Immature natural killer cell (primary cell): ENCODE measurements around the gene RAI14. TPM values are rescaled to one million over a fixed set of nuclear protein-coding genes. Genes with fewer than 3 reads are reported as not detected.
"Not testable (repeated sequence)": the region's sequence is repeated elsewhere in the genome, so short reads cannot be mapped to it uniquely, and the experiment has no call there.

ENCODE experiments used
- DNase-seq, 3 donors: peaks; one replicate each; pipeline ENCODE4 v3.0.0; 2022; ENCODE audit warnings: mixed read lengths in 1 of 3
- H3K27ac Mint-ChIP-seq, 6 donors: one replicate each; pipeline ENCODE4 v1.8.0; 2020; ENCODE audit warnings: mixed read lengths in 6 of 6, mild to moderate bottlenecking in 5 of 6, inconsistent platforms in 4 of 6, moderate library complexity in 3 of 6
- H3K27me3 Mint-ChIP-seq, 3 donors: one replicate each; pipeline ENCODE4 v1.8.0; 2020 to 2021; ENCODE audit warnings: low read depth in 3 of 3, mild to moderate bottlenecking in 3 of 3, mixed read lengths in 3 of 3, moderate library complexity in 3 of 3, inconsistent platforms in 1 of 3
- H3K36me3 Mint-ChIP-seq, 3 donors: one replicate each; pipeline ENCODE4 v1.8.0; 2020; ENCODE audit warnings: mixed read lengths in 3 of 3, inconsistent platforms in 2 of 3, mild to moderate bottlenecking in 2 of 3
- H3K4me1 Mint-ChIP-seq, 2 donors: one replicate each; pipeline ENCODE4 v1.8.0; 2020; ENCODE audit warnings: inconsistent platforms in 2 of 2, mild to moderate bottlenecking in 2 of 2, mixed read lengths in 2 of 2, moderate library complexity in 1 of 2
- H3K4me3 Mint-ChIP-seq, 5 donors: one replicate each; pipeline ENCODE4 v1.8.0; 2020; ENCODE audit warnings: mild to moderate bottlenecking in 5 of 5, mixed read lengths in 5 of 5, inconsistent platforms in 3 of 5, moderate library complexity in 3 of 5
- H3K9me3 Mint-ChIP-seq, 6 donors: one replicate each; pipeline ENCODE4 v1.8.0; 2020; ENCODE audit warnings: mild to moderate bottlenecking in 6 of 6, mixed read lengths in 6 of 6, inconsistent platforms in 4 of 6, moderate library complexity in 3 of 6
- polyA plus RNA-seq, 3 donors: library from polyadenylated mRNA; unstranded; fragments of 300-500 nt; fragmentation: Illumina TruSeq; gene quantifications; one replicate each; pipeline ENCODE4 v1.2.3, GENCODE V29; 2021

The RAI14 gene
- polyA plus RNA-seq, 3 donors from 2014 or later: 0.97 to 6.6 TPM; not detected in 1

- no peak overlapping the region for H3K27ac Mint-ChIP-seq
- H3K4me1 Mint-ChIP-seq: no peaks in the 10 kb centered on the region
- no peak for DNase-seq
- peaks cover 0 to 6% (median 0%) of the 10 kb centered on the region in 6 donors for H3K9me3 Mint-ChIP-seq
- no peaks in the 10 kb centered on the region for H3K36me3 Mint-ChIP-seq
- H3K4me3 Mint-ChIP-seq: no peak overlapping the region
- peaks cover 0 to 10% (median 4%) of the 10 kb centered on the region in 3 donors for H3K27me3 Mint-ChIP-seq
Measured at GRCh38 chr5:34774139-34774538, 118.0 kb downstream of the RAI14 start.

- H3K27me3 Mint-ChIP-seq: peaks cover 0 to 10% (median 4%) of the 10 kb centered on the region in 3 donors
- not testable (repeated sequence) for H3K4me3 Mint-ChIP-seq, H3K36me3 Mint-ChIP-seq, DNase-seq, H3K4me1 Mint-ChIP-seq, H3K9me3 Mint-ChIP-seq, H3K27ac Mint-ChIP-seq
Measured at GRCh38 chr5:34774678-34775077, 118.5 kb downstream of the RAI14 start.

- peaks cover 0 to 8% (median 4%) of the 10 kb centered on the region in 3 donors for H3K27me3 Mint-ChIP-seq
- no peak for DNase-seq
- no peaks in the 10 kb centered on the region for H3K36me3 Mint-ChIP-seq
- no peak overlapping the region for H3K27ac Mint-ChIP-seq
- no peaks in the 10 kb centered on the region for H3K4me1 Mint-ChIP-seq
- H3K9me3 Mint-ChIP-seq: peaks cover 0 to 8% (median under 1%) of the 10 kb centered on the region in 6 donors
- H3K4me3 Mint-ChIP-seq: no peak overlapping the region
Measured at GRCh38 chr5:34775886-34776285, 119.8 kb downstream of the RAI14 start.

GRCh38 chr5:34778091-34778850 is 122.1 kb downstream of the RAI14 start:
- no peak overlapping the region for H3K4me3 Mint-ChIP-seq
- no peaks in the 10 kb centered on the region for H3K36me3 Mint-ChIP-seq
- no peak for DNase-seq
- H3K4me1 Mint-ChIP-seq: no peaks in the 10 kb centered on the region
- H3K27ac Mint-ChIP-seq: no peak overlapping the region
- peaks cover 0 to 8% (median 3%) of the 10 kb centered on the region in 3 donors for H3K27me3 Mint-ChIP-seq
- H3K9me3 Mint-ChIP-seq: peaks cover 0 to 15% (median 9%) of the 10 kb centered on the region in 6 donors

GRCh38 chr5:34783892-34784291 is 127.8 kb downstream of the RAI14 start:
- H3K9me3 Mint-ChIP-seq: peaks cover 0 to 13% (median 8%) of the 10 kb centered on the region in 6 donors
- not testable (repeated sequence) for H3K27ac Mint-ChIP-seq, H3K4me1 Mint-ChIP-seq, H3K4me3 Mint-ChIP-seq, DNase-seq, H3K27me3 Mint-ChIP-seq, H3K36me3 Mint-ChIP-seq

GRCh38 chr5:34787035-34787434 is 130.9 kb downstream of the RAI14 start:
- Mint-ChIP-seq H3K4me1 (no peaks in the 10 kb centered on the region), H3K4me3 (no peak overlapping the region), H3K27me3 (peaks cover 0 to 3% (median 1%) of the 10 kb centered on the region in 3 donors), H3K27ac (no peak overlapping the region), H3K9me3 (peaks cover 0 to 6% (median 2%) of the 10 kb centered on the region in 6 donors), H3K36me3 (no peaks in the 10 kb centered on the region)
- DNase-seq: no peak

- Mint-ChIP-seq H3K27ac (no peak overlapping the region), H3K4me3 (no peak overlapping the region), H3K9me3 (peaks cover 0 to 4% (median 0%) of the 10 kb centered on the region in 6 donors), H3K36me3 (no peaks in the 10 kb centered on the region), H3K4me1 (no peaks in the 10 kb centered on the region), H3K27me3 (peaks cover 0 to 3% (median 0%) of the 10 kb centered on the region in 3 donors)
- DNase-seq: no peak
Measured at GRCh38 chr5:34789021-34789531, 132.9 kb downstream of the RAI14 start.

- Mint-ChIP-seq H3K27ac (no peak overlapping the region), H3K27me3 (peaks cover 0 to 3% (median 0%) of the 10 kb centered on the region in 3 donors), H3K4me3 (no peak overlapping the region), H3K4me1 (no peaks in the 10 kb centered on the region), H3K9me3 (peaks cover 0 to 4% (median 0%) of the 10 kb centered on the region in 6 donors), H3K36me3 (no peaks in the 10 kb centered on the region)
- DNase-seq: no peak
Measured at GRCh38 chr5:34789639-34790038, 133.5 kb downstream of the RAI14 start.

- H3K9me3 Mint-ChIP-seq: peaks cover 0 to 4% (median 0%) of the 10 kb centered on the region in 6 donors
- H3K4me3 Mint-ChIP-seq: no peak overlapping the region
- no peak for DNase-seq
- H3K36me3 Mint-ChIP-seq: no peaks in the 10 kb centered on the region
- no peak overlapping the region for H3K27ac Mint-ChIP-seq
- peaks cover 0 to 3% (median 0%) of the 10 kb centered on the region in 3 donors for H3K27me3 Mint-ChIP-seq
- no peaks in the 10 kb centered on the region for H3K4me1 Mint-ChIP-seq
Measured at GRCh38 chr5:34790069-34790468, 133.9 kb downstream of the RAI14 start.

GRCh38 chr5:34791761-34792244 is 135.7 kb downstream of the RAI14 start:
- Mint-ChIP-seq H3K27ac (no peak overlapping the region), H3K27me3 (peaks cover 0 to 3% (median 0%) of the 10 kb centered on the region in 3 donors), H3K9me3 (peaks cover 0 to 2% (median 0%) of the 10 kb centered on the region in 6 donors), H3K36me3 (no peaks in the 10 kb centered on the region), H3K4me3 (no peak overlapping the region), H3K4me1 (no peaks in the 10 kb centered on the region)
- no peak for DNase-seq

- Mint-ChIP-seq H3K36me3 (no peaks in the 10 kb centered on the region), H3K27ac (no peak overlapping the region), H3K9me3 (peaks cover 0 to 1% (median 0%) of the 10 kb centered on the region in 6 donors), H3K4me1 (no peaks in the 10 kb centered on the region), H3K4me3 (no peak overlapping the region), H3K27me3 (peaks cover 0 to 3% (median 2%) of the 10 kb centered on the region in 3 donors)
- no peak for DNase-seq
Measured at GRCh38 chr5:34802834-34803563, 146.9 kb downstream of the RAI14 start.

GRCh38 chr5:34803974-34804732 is 148.0 kb downstream of the RAI14 start:
- Mint-ChIP-seq H3K36me3 (no peaks in the 10 kb centered on the region), H3K4me1 (no peaks in the 10 kb centered on the region), H3K9me3 (peaks cover 0 to 1% (median 0%) of the 10 kb centered on the region in 6 donors), H3K27me3 (peaks cover 0 to 3% (median 2%) of the 10 kb centered on the region in 3 donors), H3K4me3 (no peak overlapping the region), H3K27ac (no peak overlapping the region)
- DNase-seq: no peak

GRCh38 chr5:34804913-34805312 is 148.8 kb downstream of the RAI14 start:
- H3K27ac Mint-ChIP-seq: no peak overlapping the region
- peaks cover 0 to 1% (median 0%) of the 10 kb centered on the region in 6 donors for H3K9me3 Mint-ChIP-seq
- no peaks in the 10 kb centered on the region for H3K36me3 Mint-ChIP-seq
- no peak overlapping the region for H3K4me3 Mint-ChIP-seq
- DNase-seq: no peak
- peaks cover 0 to 3% (median 2%) of the 10 kb centered on the region in 3 donors for H3K27me3 Mint-ChIP-seq
- H3K4me1 Mint-ChIP-seq: no peaks in the 10 kb centered on the region
